Retinal pigment epithelial cell (primary cell): Measurements from ENCODE around the gene TRMT61B.

Experiments
- DNase-seq: peaks from one replicate; pipeline ENCODE4 v3.0.0-alpha.2; 2010; ENCODE audit warnings: low read depth
- H3K4me3 ChIP-seq: 2 replicates; pipeline ENCODE4 v1.5.1; 2011; ENCODE audit warnings: mild to moderate bottlenecking, low read length, control low read depth, moderate library complexity
- CTCF ChIP-seq: conservative IDR thresholded peaks from 2 replicates; pipeline ENCODE4 v1.5.1; 2011; ENCODE audit warnings: low read depth, low read length, control low read depth, inconsistent platforms

The TRMT61B gene

GRCh38 chr2:28905533-28905932 is 35.4 kb upstream of the TRMT61B start:
- no peak overlapping the region for H3K4me3 ChIP-seq
- no peak for DNase-seq
- no peak for TF ChIP-seq CTCF

GRCh38 chr2:28904802-28905457 is 34.8 kb upstream of the TRMT61B start:
- no peak for TF ChIP-seq CTCF
- DNase-seq: no peak
- H3K4me3 ChIP-seq: no peak overlapping the region

- H3K4me3 ChIP-seq: no peak overlapping the region
- peak; percentile 51 for DNase-seq
- no peak for TF ChIP-seq CTCF
These were observed 34.2 kb upstream of the TRMT61B start for GRCh38 chr2:28904295-28904694.

- no peak for TF ChIP-seq CTCF
- no peak overlapping the region for H3K4me3 ChIP-seq
- DNase-seq: no peak
These were observed 32.5 kb upstream of the TRMT61B start for GRCh38 chr2:28902584-28902983.

- no peak for DNase-seq
- TF ChIP-seq CTCF: no peak
- H3K4me3 ChIP-seq: no peak overlapping the region
These were observed 31.7 kb upstream of the TRMT61B start for GRCh38 chr2:28901841-28902240.

GRCh38 chr2:28901202-28901601 is 31.1 kb upstream of the TRMT61B start:
- DNase-seq: no peak

More at GRCh38 chr2:28901202-28901601, 31.1 kb upstream of the TRMT61B start:
- no peak overlapping the region for H3K4me3 ChIP-seq
- TF ChIP-seq CTCF: no peak
